Measurements from ENCODE around the gene SLC25A38. TPM values are rescaled to one million over a fixed set of nuclear protein-coding genes. Genes with fewer than 3 reads are reported as not detected.

SLC25A38 gene
- total RNA-seq, 1 donor from 2014 or later: 34.4 TPM

DNA sequence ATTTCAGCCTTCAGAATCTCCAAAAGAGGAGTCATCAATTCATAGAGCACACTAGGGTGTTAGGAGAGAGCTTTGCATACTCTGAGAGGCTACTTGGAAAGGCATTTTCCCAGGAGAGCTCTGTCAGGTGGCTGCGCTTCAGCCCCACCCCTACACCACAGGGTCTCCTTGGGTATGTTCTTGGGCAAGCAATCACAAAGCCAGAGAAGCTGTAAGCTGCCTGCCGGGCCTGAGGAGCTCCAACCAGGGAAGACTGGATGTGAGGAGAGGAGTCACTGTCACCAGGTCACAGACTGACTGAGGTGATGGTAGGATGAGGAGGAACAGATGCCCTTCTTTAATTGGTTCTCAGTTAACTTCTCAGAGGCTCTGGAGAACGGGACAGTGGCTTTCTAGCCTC is 13.5 kb downstream of the SLC25A38 start:
- no peak for FAIRE-seq

DNA sequence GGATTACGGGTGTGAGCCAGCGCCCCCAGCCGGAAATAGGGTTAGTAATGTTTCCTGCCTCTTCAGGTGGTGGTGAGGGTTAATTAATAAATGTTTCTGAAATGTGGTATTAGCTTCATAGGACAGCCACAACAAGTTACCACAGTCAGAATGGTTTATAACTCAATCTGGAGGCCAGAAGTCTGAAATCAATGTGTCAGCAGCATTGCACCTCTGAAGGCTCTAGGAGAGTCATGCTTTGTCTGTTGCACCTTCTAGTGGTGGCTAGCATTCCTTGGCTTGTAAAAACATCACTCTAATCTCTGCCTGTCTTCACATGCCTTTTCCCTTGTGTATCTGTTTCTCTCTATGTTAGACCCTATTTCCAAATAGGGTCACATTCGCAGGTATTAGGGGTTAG is 15.5 kb downstream of the SLC25A38 start:
- no peak for DNase-seq (ENCODE audit: low read depth)
- no peak overlapping the region for H2AFZ ChIP-seq (ENCODE audit: low read depth, low read length)
- Mint-ChIP-seq H3K36me3 (ENCODE audit: low read depth, unreplicated experiment) (peaks cover 16% of the 10 kb centered on the region), H3K9me3 (ENCODE audit: unreplicated experiment) (no peaks in the 10 kb centered on the region), H3K27me3 (ENCODE audit: low read depth, unreplicated experiment) (no peaks in the 10 kb centered on the region), H3K4me3 (ENCODE audit: unreplicated experiment) (no peak overlapping the region), H3K27ac (ENCODE audit: unreplicated experiment) (no peak overlapping the region), H3K4me1 (ENCODE audit: low read depth, unreplicated experiment) (no peaks in the 10 kb centered on the region)
- H4K20me1 ChIP-seq (ENCODE audit: insufficient read depth, low read length): no peaks in the 10 kb centered on the region
- TF ChIP-seq EZH2 (IDR thresholded peaks at IDR 0.05; ENCODE audit: insufficient read depth, low read length): no peak
- TF ChIP-seq, protein P1, sequence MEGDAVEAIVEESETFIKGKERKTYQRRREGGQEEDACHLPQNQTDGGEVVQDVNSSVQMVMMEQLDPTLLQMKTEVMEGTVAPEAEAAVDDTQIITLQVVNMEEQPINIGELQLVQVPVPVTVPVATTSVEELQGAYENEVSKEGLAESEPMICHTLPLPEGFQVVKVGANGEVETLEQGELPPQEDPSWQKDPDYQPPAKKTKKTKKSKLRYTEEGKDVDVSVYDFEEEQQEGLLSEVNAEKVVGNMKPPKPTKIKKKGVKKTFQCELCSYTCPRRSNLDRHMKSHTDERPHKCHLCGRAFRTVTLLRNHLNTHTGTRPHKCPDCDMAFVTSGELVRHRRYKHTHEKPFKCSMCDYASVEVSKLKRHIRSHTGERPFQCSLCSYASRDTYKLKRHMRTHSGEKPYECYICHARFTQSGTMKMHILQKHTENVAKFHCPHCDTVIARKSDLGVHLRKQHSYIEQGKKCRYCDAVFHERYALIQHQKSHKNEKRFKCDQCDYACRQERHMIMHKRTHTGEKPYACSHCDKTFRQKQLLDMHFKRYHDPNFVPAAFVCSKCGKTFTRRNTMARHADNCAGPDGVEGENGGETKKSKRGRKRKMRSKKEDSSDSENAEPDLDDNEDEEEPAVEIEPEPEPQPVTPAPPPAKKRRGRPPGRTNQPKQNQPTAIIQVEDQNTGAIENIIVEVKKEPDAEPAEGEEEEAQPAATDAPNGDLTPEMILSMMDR (IDR thresholded peaks at IDR 0.05; ENCODE audit: insufficient read depth, low read depth, low read length): no peak
- no peaks in the 10 kb centered on the region for H3K79me2 ChIP-seq (ENCODE audit: insufficient read depth, low read length)
- H3K27ac ChIP-seq (ENCODE audit: low read depth, low read length): no peak overlapping the region
- no peak overlapping the region for H3K4me3 ChIP-seq (ENCODE audit: insufficient read depth, low read depth, low read length)
- peaks cover 21% of the 10 kb centered on the region for H3K36me3 ChIP-seq (ENCODE audit: insufficient read depth, low read length)
- H3K9me3 ChIP-seq (ENCODE audit: insufficient read depth, low read depth, low read length): no peaks in the 10 kb centered on the region
- FAIRE-seq: no peak
- H3K9ac ChIP-seq (ENCODE audit: low read length): no peak overlapping the region
- H3K27me3 ChIP-seq (ENCODE audit: insufficient read depth, low read length): no peaks in the 10 kb centered on the region
- no peak overlapping the region for H3K4me2 ChIP-seq (ENCODE audit: low read length)
- H3K4me1 ChIP-seq (ENCODE audit: insufficient read depth, low read length): no peaks in the 10 kb centered on the region

More for the DNA sequence above, 13.5 kb downstream of the SLC25A38 start:
- H3K9ac ChIP-seq (ENCODE audit: low read length): no peak overlapping the region
- no peaks in the 10 kb centered on the region for H3K79me2 ChIP-seq (ENCODE audit: insufficient read depth, low read length)
- Mint-ChIP-seq H3K36me3 (ENCODE audit: low read depth, unreplicated experiment) (peaks cover 18% of the 10 kb centered on the region), H3K9me3 (ENCODE audit: unreplicated experiment) (no peaks in the 10 kb centered on the region), H3K4me3 (ENCODE audit: unreplicated experiment) (no peak overlapping the region), H3K27ac (ENCODE audit: unreplicated experiment) (no peak overlapping the region), H3K27me3 (ENCODE audit: low read depth, unreplicated experiment) (no peaks in the 10 kb centered on the region), H3K4me1 (ENCODE audit: low read depth, unreplicated experiment) (no peaks in the 10 kb centered on the region)
- no peaks in the 10 kb centered on the region for H3K4me1 ChIP-seq (ENCODE audit: insufficient read depth, low read length)
- H3K27me3 ChIP-seq (ENCODE audit: insufficient read depth, low read length): no peaks in the 10 kb centered on the region
- H3K27ac ChIP-seq (ENCODE audit: low read depth, low read length): no peak overlapping the region
- no peaks in the 10 kb centered on the region for H4K20me1 ChIP-seq (ENCODE audit: insufficient read depth, low read length)
- TF ChIP-seq EZH2 (IDR thresholded peaks at IDR 0.05; ENCODE audit: insufficient read depth, low read length): no peak
- TF ChIP-seq, protein P1 (IDR thresholded peaks at IDR 0.05; ENCODE audit: insufficient read depth, low read depth, low read length): no peak
- no peaks in the 10 kb centered on the region for H3K9me3 ChIP-seq (ENCODE audit: insufficient read depth, low read depth, low read length)
- H3K4me2 ChIP-seq (ENCODE audit: low read length): no peak overlapping the region
- no peak overlapping the region for H2AFZ ChIP-seq (ENCODE audit: low read depth, low read length)
- peaks cover 30% of the 10 kb centered on the region for H3K36me3 ChIP-seq (ENCODE audit: insufficient read depth, low read length)
- H3K4me3 ChIP-seq (ENCODE audit: insufficient read depth, low read depth, low read length): no peak overlapping the region
- DNase-seq (ENCODE audit: low read depth): no peak

DNA sequence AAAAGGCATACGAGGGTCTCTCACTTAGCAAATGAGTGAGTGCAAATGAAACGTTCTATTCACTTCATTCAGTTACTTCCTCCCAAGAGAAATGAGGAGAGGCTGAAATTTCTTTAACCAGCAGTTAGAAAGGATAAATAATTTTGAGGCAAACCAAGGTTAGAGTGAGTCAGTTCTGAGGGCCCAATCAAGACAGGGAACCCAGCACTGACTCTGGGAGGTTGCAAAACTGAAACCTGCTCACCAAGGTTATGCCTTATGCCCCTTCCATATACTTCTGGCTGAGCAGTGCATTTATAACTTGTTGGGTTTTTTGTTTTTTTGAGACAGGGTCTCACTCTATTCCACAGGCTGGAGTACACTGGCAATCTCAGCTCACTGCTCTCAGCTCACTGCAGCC is 18.8 kb downstream of the SLC25A38 start:
- H3K4me1 Mint-ChIP-seq (ENCODE audit: low read depth, unreplicated experiment): no peaks in the 10 kb centered on the region
- H3K9me3 Mint-ChIP-seq (ENCODE audit: unreplicated experiment): no peaks in the 10 kb centered on the region
- TF ChIP-seq, protein P1 (IDR thresholded peaks at IDR 0.05; ENCODE audit: insufficient read depth, low read depth, low read length): no peak
- TF ChIP-seq EZH2 (IDR thresholded peaks at IDR 0.05; ENCODE audit: insufficient read depth, low read length): no peak
- H3K79me2 ChIP-seq (ENCODE audit: insufficient read depth, low read length): peaks cover 5% of the 10 kb centered on the region
- no peak overlapping the region for H2AFZ ChIP-seq (ENCODE audit: low read depth, low read length)
- FAIRE-seq: no peak
- H3K27me3 ChIP-seq (ENCODE audit: insufficient read depth, low read length): no peaks in the 10 kb centered on the region
- H3K4me1 ChIP-seq (ENCODE audit: insufficient read depth, low read length): no peaks in the 10 kb centered on the region
- H3K36me3 Mint-ChIP-seq (ENCODE audit: low read depth, unreplicated experiment): peaks cover 9% of the 10 kb centered on the region
- H3K4me3 ChIP-seq (ENCODE audit: insufficient read depth, low read depth, low read length): no peak overlapping the region
- H3K27ac Mint-ChIP-seq (ENCODE audit: unreplicated experiment): no peak overlapping the region
- H3K36me3 ChIP-seq (ENCODE audit: insufficient read depth, low read length): peaks cover 2% of the 10 kb centered on the region
- H3K9me3 ChIP-seq (ENCODE audit: insufficient read depth, low read depth, low read length): no peaks in the 10 kb centered on the region
- no peak overlapping the region for H3K4me3 Mint-ChIP-seq (ENCODE audit: unreplicated experiment)
- no peak overlapping the region for H3K4me2 ChIP-seq (ENCODE audit: low read length)
- no peak overlapping the region for H3K9ac ChIP-seq (ENCODE audit: low read length)
- DNase-seq (ENCODE audit: low read depth): no peak
- H3K27me3 Mint-ChIP-seq (ENCODE audit: low read depth, unreplicated experiment): no peaks in the 10 kb centered on the region
- peaks cover 2% of the 10 kb centered on the region for H4K20me1 ChIP-seq (ENCODE audit: insufficient read depth, low read length)
- H3K27ac ChIP-seq (ENCODE audit: low read depth, low read length): no peak overlapping the region
